Panc1 (cell line): ENCODE measurements around the gene ALOX5. TPM values are rescaled to one million over a fixed set of nuclear protein-coding genes. Genes with fewer than 3 reads are reported as not detected.

Experiments used
- ATAC-seq: fragments of 200-7000 bp; cut with Tn5 transposase; 2 replicates; pipeline ENCODE4 v1.9.1; 2020; ENCODE audit warnings: mild to moderate bottlenecking, moderate library complexity
- BruUV-seq: library from RNA; stranded (reverse); fragments of 400-500 nt; replicated peaks from 2 replicates; lab custom pipeline; 2021; lab: Mats Ljungman, UMichigan
- CTCF ChIA-PET: fragments of 300-600 bp; sonication (Branson Sonifier 250); formaldehyde crosslinking; loops from one replicate; lab custom pipeline; 2022; ENCODE audit warnings: antibody characterized with exemption; lab: Charles Lee
- POLR2A ChIA-PET: fragments of 300-600 bp; sonication (Branson Sonifier 250); formaldehyde crosslinking; loops from one replicate; lab custom pipeline; 2022; ENCODE audit warnings: antibody characterized with exemption; lab: Charles Lee
- DNase-seq: peaks from one replicate; pipeline ENCODE4 v3.0.0-alpha.2; 2010; ENCODE audit warnings: low read depth, low spot score
- H3K27ac ChIP-seq: 2 replicates; pipeline ENCODE4 v1.5.1; 2011; ENCODE audit warnings: mild to moderate bottlenecking, low read length, inconsistent platforms
- H3K27me3 ChIP-seq: fragments of 200-500 bp; sonication (Bioruptor generic); 2 replicates; pipeline ENCODE4 v1.6.0; 2014; ENCODE audit warnings: low read length, inconsistent platforms; ENCODE audit not compliant: control insufficient read depth, insufficient read depth
- H3K36me3 ChIP-seq: fragments of 200-500 bp; sonication (Bioruptor generic); 2 replicates; pipeline ENCODE4 v1.5.1; 2014; ENCODE audit warnings: inconsistent platforms, mild to moderate bottlenecking, low read length, moderate library complexity; ENCODE audit not compliant: control insufficient read depth, insufficient read depth
- H3K4me1 ChIP-seq: 2 replicates; pipeline ENCODE4 v1.5.1; 2011; ENCODE audit warnings: inconsistent platforms, mild to moderate bottlenecking, low read length, moderate library complexity; ENCODE audit not compliant: control insufficient read depth, insufficient read depth
- H3K4me3 ChIP-seq, 2 experiments: 2 replicates each; pipeline ENCODE4 v1.5.1; 2011 to 2012; ENCODE audit warnings: low read depth in 2 of 2, low read length in 2 of 2, mild to moderate bottlenecking in 2 of 2, inconsistent platforms in 1 of 2, moderate library complexity in 1 of 2
- H3K9me3 ChIP-seq: fragments of 200-500 bp; sonication (Bioruptor generic); 2 replicates; pipeline ENCODE4 v1.5.1; 2014; ENCODE audit warnings: low read depth, mild to moderate bottlenecking, inconsistent platforms, low read length, moderate library complexity; ENCODE audit not compliant: control insufficient read depth, insufficient read depth
- CTCF ChIP-seq: fragments of 450-650 bp; IDR thresholded peaks from 2 replicates; pipeline ENCODE4 v1.5.1; 2017; ENCODE audit warnings: mild to moderate bottlenecking
- POLR2AphosphoS5 ChIP-seq: IDR thresholded peaks from 2 replicates; pipeline ENCODE4 v1.6.1; 2012; ENCODE audit warnings: mild to moderate bottlenecking, low read depth, low read length, moderate library complexity
- REST ChIP-seq, 2 experiments: IDR thresholded peaks; 2 replicates each; pipeline ENCODE4 v1.6.1; 2011 to 2012; ENCODE audit warnings: low read depth in 2 of 2, control low read depth in 1 of 2, low read length in 1 of 2, mild to moderate bottlenecking in 1 of 2, moderate library complexity in 1 of 2; ENCODE audit not compliant: insufficient read depth in 1 of 2
- SIN3A ChIP-seq: IDR thresholded peaks from 2 replicates; pipeline ENCODE4 v1.6.1; 2012; ENCODE audit warnings: low read depth, mild to moderate bottlenecking, low read length, moderate library complexity, borderline replicate concordance; ENCODE audit not compliant: insufficient read depth
- TCF7L2 ChIP-seq: IDR thresholded peaks from 2 replicates; pipeline ENCODE4 v1.6.1; 2011; ENCODE audit warnings: mild to moderate bottlenecking, low read depth, low read length, inconsistent platforms
- in situ Hi-C: cut with HindIII; loops from 2 replicates; pipeline ENCODE4 v1.10.0; 2016; ENCODE audit warnings: low sequenced_read_pairs, low pct_unique_long_range_greater_than_20kb
- intact Hi-C: fragments of 100-400 bp; cut with micrococcal nuclease; formaldehyde crosslinking; loops from one replicate; pipeline ENCODE4 v1.10.0; 2022; ENCODE audit not compliant: unreplicated experiment
- total RNA-seq: library from RNA; stranded (reverse); gene quantifications from one replicate; pipeline ENCODE4 v1.2.1, GENCODE V29; 2021; ENCODE audit not compliant: unreplicated experiment

Gene ALOX5
- total RNA-seq, 1 experiment from 2014 or later, result 0.82 TPM

GRCh38 chr10:45371560-45371959, 2.5 kb upstream of the ALOX5 start:
- CTCF ChIA-PET, result no interaction called here

GRCh38 chr10:45372251-45372951, 1.6 kb upstream of the ALOX5 start:
- ATAC-seq (no peak), DNase-seq (no peak)
- Histone ChIP-seq H3K4me1 (no peaks in the 10 kb centered on the region), H3K27me3 (peaks cover 45% of the 10 kb centered on the region), H3K36me3 (no peaks in the 10 kb centered on the region), H3K9me3 (no peaks in the 10 kb centered on the region), H3K27ac (no peak overlapping the region), H3K4me3 (no peak overlapping the region)
- in situ Hi-C loops (no loop called here), intact Hi-C loops (no loop called here)
- POLR2A ChIA-PET, result no interaction called here
- BruUV-seq, result no TSS peak
- CTCF ChIA-PET, result no interaction called here
- TF ChIP-seq CTCF, result no peak
- no peak for TF ChIP-seq TCF7L2
- TF ChIP-seq POLR2AphosphoS5, result no peak
- no peak for TF ChIP-seq REST (IDR thresholded peaks at IDR 0.05; ENCODE audit: insufficient read depth in 1 of 2, low read depth in 2 of 2, low read length in 1 of 2)
- TF ChIP-seq SIN3A, result no peak

More at GRCh38 chr10:45371560-45371959, 2.5 kb upstream of the ALOX5 start:
- intact Hi-C loops, result no loop called here
- ATAC-seq (no peak), DNase-seq (no peak)
- BruUV-seq, result no TSS peak
- POLR2A ChIA-PET, result no interaction called here
- Histone ChIP-seq H3K9me3 (no peaks in the 10 kb centered on the region), H3K27me3 (peaks cover 41% of the 10 kb centered on the region), H3K36me3 (no peaks in the 10 kb centered on the region), H3K27ac (no peak overlapping the region), H3K4me3 (no peak overlapping the region), H3K4me1 (no peaks in the 10 kb centered on the region)
- TF ChIP-seq SIN3A, result no peak
- TF ChIP-seq CTCF, result no peak
- no peak for TF ChIP-seq REST (IDR thresholded peaks at IDR 0.05; ENCODE audit: insufficient read depth in 1 of 2, low read depth in 2 of 2, low read length in 1 of 2)
- TF ChIP-seq TCF7L2, result no peak
- TF ChIP-seq POLR2AphosphoS5, result no peak
- in situ Hi-C loops, result no loop called here
